Gastrocnemius medialis (tissue), 4 donors: ENCODE data around the gene AP1B1.

Experiments used
- CTCF ChIP-seq, 5 experiments: fragments of 450-650 bp in 3 of 5; fragments of 200-600 bp in 2 of 5; sonication (generic) in 2 of 5; IDR thresholded peaks in 4 of 5; conservative IDR thresholded peaks in 1 of 5; 1 replicate in 4 of 5; 2 replicates in 1 of 5; pipeline ENCODE4 v1.5.1; 2016 to 2019; ENCODE audit warnings: antibody characterized with exemption in 5 of 5, mild to moderate bottlenecking in 3 of 5, moderate library complexity in 3 of 5
- POLR2A ChIP-seq, 2 donors: fragments of 450-650 bp; IDR thresholded peaks; one replicate each; pipeline ENCODE4 v1.6.1; 2017; ENCODE audit warnings: antibody characterized with exemption in 2 of 2, mild to moderate bottlenecking in 2 of 2, moderate library complexity in 2 of 2

GRCh38 chr22:29317827-29318454 is 70.4 kb downstream of the AP1B1 start:
- TF ChIP-seq POLR2A (IDR thresholded peaks at IDR 0.05): no peak
- no peak for TF ChIP-seq CTCF (IDR thresholded peaks at IDR 0.05 in 4 of 5, conservative IDR thresholded peaks at IDR 0.05 in 1 of 5)
